ENCODE results near the gene PSME3.

DNA sequence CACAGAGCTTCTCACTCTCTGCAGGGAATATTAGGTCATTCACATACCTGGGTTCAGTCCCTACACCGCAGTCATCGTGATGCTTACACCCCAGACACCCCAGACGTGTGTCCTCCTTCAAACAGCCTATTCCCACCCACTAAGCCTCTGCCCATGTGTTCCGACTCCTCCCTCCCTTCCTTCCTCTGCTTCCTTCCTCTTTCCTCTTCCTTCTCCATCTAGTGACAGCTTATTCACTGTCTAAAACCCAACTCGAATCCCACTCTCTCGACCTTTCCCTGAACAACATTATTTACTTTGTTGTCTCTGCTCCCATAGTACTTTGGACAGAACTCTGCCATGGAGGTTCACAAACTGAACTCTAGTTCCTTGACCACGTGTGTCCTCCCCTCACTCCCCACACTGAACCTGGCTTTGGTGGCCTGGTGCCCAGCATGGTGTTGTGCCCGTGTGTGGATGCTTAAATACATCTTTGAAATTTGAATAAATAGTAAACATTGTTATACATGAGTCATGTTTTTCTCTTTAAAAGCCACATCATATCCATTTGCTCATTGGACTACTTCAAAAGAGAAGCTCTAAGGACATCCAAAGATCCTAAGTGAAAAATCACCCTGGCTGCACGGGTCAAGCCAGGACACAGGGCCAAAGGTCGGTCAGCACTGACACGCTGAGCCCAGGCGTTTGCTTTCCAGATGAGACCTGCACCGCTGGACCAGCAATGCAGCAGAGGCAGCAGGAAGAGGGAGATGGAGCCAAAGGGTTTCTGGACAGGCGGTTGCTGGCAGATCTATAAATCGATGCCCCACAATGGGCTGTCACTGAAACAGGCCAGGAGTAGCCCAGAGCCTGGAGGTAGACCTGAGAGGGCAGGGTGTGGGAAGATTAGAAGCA lies 53.3 kb downstream of the PSME3 start:
- TF ChIP-seq, protein P1, sequence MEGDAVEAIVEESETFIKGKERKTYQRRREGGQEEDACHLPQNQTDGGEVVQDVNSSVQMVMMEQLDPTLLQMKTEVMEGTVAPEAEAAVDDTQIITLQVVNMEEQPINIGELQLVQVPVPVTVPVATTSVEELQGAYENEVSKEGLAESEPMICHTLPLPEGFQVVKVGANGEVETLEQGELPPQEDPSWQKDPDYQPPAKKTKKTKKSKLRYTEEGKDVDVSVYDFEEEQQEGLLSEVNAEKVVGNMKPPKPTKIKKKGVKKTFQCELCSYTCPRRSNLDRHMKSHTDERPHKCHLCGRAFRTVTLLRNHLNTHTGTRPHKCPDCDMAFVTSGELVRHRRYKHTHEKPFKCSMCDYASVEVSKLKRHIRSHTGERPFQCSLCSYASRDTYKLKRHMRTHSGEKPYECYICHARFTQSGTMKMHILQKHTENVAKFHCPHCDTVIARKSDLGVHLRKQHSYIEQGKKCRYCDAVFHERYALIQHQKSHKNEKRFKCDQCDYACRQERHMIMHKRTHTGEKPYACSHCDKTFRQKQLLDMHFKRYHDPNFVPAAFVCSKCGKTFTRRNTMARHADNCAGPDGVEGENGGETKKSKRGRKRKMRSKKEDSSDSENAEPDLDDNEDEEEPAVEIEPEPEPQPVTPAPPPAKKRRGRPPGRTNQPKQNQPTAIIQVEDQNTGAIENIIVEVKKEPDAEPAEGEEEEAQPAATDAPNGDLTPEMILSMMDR (IDR thresholded peaks at IDR 0.05) = no peak
- TF ChIP-seq POLR2A (IDR thresholded peaks at IDR 0.05) = no peak
